ENCODE results near the gene FOLR3.

Gene FOLR3

DNA sequence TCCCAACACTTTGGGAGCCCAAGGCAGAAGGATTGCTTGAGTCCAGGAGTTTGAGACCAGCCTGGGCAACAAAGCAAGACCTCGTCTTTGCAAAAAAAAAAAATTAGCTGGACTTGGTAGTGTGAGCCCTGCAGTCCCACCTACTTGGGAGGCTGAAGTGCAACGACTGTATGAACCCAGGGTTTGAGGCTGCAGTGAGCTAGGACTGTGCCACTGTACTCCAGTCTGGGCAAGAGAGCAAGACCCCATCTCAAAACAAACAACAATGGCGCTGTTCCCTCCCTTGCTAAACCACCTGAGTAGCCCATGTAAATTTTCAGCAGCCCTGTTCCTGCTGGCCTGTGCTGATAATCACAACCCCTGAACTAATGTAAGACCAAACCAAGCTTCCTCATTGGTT, 35.5 kb upstream of the FOLR3 start:
- Histone ChIP-seq H3K79me1 (ENCODE audit: low read depth, low read length) (peaks cover 4% of the 10 kb centered on the region), H3K27me3 (ENCODE audit: control insufficient read depth in 3 of 3, insufficient read depth in 3 of 3, low read depth in 1 of 3, low read length in 3 of 3) (no peaks in the 10 kb centered on the region), H3K4me2 (ENCODE audit: insufficient read depth, low read length, poor library complexity, severe bottlenecking) (no peak overlapping the region), H3K23ac (ENCODE audit: low read depth, low read length, poor library complexity) (no peak overlapping the region), H2BK120ac (ENCODE audit: low read depth, low read length) (no peak overlapping the region), H2AK5ac (ENCODE audit: low read depth, low read length) (no peak overlapping the region), H2BK15ac (ENCODE audit: low read length) (no peak overlapping the region), H2BK5ac (ENCODE audit: low read length) (no peak overlapping the region), H3K9me3 (replicated peaks in 1 of 2; ENCODE audit: control insufficient read depth in 2 of 2, insufficient read depth in 1 of 2, low read depth in 1 of 2, low read length in 2 of 2) (no peaks in the 10 kb centered on the region), H2AFZ (ENCODE audit: low read length) (no peak overlapping the region), H3K18ac (ENCODE audit: low read length) (no peak overlapping the region), H3K14ac (ENCODE audit: low read length) (no peak overlapping the region), H3K4me1 (ENCODE audit: control insufficient read depth in 2 of 2, insufficient read depth in 1 of 2, low read depth in 1 of 2, low read length in 2 of 2) (peaks cover 9 to 11% of the 10 kb centered on the region in 2 donors), H3K36me3 (replicated peaks in 1 of 2; ENCODE audit: control insufficient read depth in 2 of 2, insufficient read depth in 2 of 2, low read length in 2 of 2) (peaks cover 26 to 63% of the 10 kb centered on the region in 2 donors), H3K4me3 (ENCODE audit: low read length in 2 of 2) (no peak overlapping the region), H3K27ac (replicated peaks; ENCODE audit: low read length) (no peak overlapping the region), H2BK12ac (ENCODE audit: low read length) (no peak overlapping the region), H3K9ac (ENCODE audit: low read depth, low read length, poor library complexity) (no peak overlapping the region), H3K4ac (ENCODE audit: low read length) (no peak overlapping the region), H4K91ac (ENCODE audit: low read depth, low read length, poor library complexity) (no peak overlapping the region), H4K8ac (ENCODE audit: low read depth, low read length) (no peak overlapping the region)
- DNase-seq (ENCODE audit: low spot score): no peak
- no CpG with 5 or more reads among the region's 3 CpGs for WGBS, 2 donors (ENCODE audit: extremely low coverage in 2 of 2, insufficient read length in 2 of 2, insufficient replicate concordance in 1 of 2)

DNA sequence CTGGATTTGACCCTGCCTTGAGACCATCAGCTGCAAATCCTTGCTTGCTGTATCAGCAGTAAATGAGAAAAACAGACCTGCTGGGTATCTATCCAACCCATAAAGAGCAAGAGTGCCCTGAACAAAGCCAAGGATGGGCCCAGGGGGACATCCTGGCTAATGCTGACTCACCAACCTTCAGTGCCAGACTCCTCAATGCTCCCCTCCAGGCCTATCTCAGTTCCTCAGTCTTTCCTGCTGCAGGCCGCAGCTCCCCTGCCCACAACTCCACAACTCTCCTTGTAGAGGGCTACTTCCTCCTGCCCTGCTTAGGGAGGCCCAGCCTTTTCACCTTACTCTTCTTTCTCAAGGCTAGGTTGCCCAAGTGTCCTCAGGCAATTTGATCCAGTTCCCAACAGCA, 35.1 kb upstream of the FOLR3 start:
- no peak overlapping the region for H2BK12ac ChIP-seq (ENCODE audit: low read length)

DNA sequence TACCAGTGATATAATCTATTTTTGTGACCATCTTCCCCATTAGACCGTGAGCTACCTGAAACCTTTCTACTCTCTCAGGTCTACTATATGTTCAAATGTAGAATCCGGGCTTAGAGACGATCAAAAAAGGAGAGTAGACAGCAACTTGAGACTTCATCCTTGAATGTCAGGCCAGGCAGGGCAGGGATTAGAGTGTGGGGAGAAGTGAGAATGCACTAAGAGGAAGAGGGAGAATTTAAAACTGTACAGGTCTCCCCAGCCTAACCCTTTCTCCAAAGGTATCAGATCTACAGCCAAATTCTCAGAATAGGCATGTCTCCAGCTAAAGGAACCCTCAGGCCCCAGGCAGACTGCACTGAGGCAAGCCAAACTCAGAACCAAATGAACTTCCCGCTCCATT, 33.4 kb upstream of the FOLR3 start:
- DNase-seq (ENCODE audit: low spot score): no peak
- H3K27ac ChIP-seq (replicated peaks; ENCODE audit: low read length): no peak overlapping the region
- peak overlapping the region; percentile 82 to 93 for H3K4me3 ChIP-seq (ENCODE audit: low read length in 2 of 2)
- peak overlapping the region; percentile 91 for H3K9ac ChIP-seq (ENCODE audit: low read depth, low read length, poor library complexity)
- WGBS, 2 donors (ENCODE audit: extremely low coverage in 2 of 2, insufficient read length in 2 of 2, insufficient replicate concordance in 1 of 2): no CpG with 5 or more reads among the region's 4 CpGs
- H2BK5ac ChIP-seq (ENCODE audit: low read length): no peak overlapping the region
- H3K36me3 ChIP-seq (replicated peaks in 1 of 2; ENCODE audit: control insufficient read depth in 2 of 2, insufficient read depth in 2 of 2, low read length in 2 of 2): peaks cover 23 to 49% of the 10 kb centered on the region in 2 donors
- no peak overlapping the region for H2AK5ac ChIP-seq (ENCODE audit: low read depth, low read length)
- no peak overlapping the region for H2BK15ac ChIP-seq (ENCODE audit: low read length)
- no peak overlapping the region for H2BK12ac ChIP-seq (ENCODE audit: low read length)
- no peaks in the 10 kb centered on the region for H3K27me3 ChIP-seq (ENCODE audit: control insufficient read depth in 3 of 3, insufficient read depth in 3 of 3, low read depth in 1 of 3, low read length in 3 of 3)
- H3K23ac ChIP-seq (ENCODE audit: low read depth, low read length, poor library complexity): no peak overlapping the region
- no peak overlapping the region for H4K8ac ChIP-seq (ENCODE audit: low read depth, low read length)
- H2AFZ ChIP-seq (ENCODE audit: low read length): no peak overlapping the region
- no peak overlapping the region for H3K18ac ChIP-seq (ENCODE audit: low read length)
- no peaks in the 10 kb centered on the region for H3K9me3 ChIP-seq (replicated peaks in 1 of 2; ENCODE audit: control insufficient read depth in 2 of 2, insufficient read depth in 1 of 2, low read depth in 1 of 2, low read length in 2 of 2)
- peaks cover 9 to 11% of the 10 kb centered on the region in 2 donors for H3K4me1 ChIP-seq (ENCODE audit: control insufficient read depth in 2 of 2, insufficient read depth in 1 of 2, low read depth in 1 of 2, low read length in 2 of 2)
- peak overlapping the region; percentile 79 for H3K4me2 ChIP-seq (ENCODE audit: insufficient read depth, low read length, poor library complexity, severe bottlenecking)
- H3K14ac ChIP-seq (ENCODE audit: low read length): no peak overlapping the region
- H3K79me1 ChIP-seq (ENCODE audit: low read depth, low read length): peaks cover 4% of the 10 kb centered on the region
- H3K4ac ChIP-seq (ENCODE audit: low read length): no peak overlapping the region
- no peak overlapping the region for H4K91ac ChIP-seq (ENCODE audit: low read depth, low read length, poor library complexity)
- H2BK120ac ChIP-seq (ENCODE audit: low read depth, low read length): no peak overlapping the region

More for the DNA sequence above, 35.1 kb upstream of the FOLR3 start:
- Histone ChIP-seq H2AFZ (ENCODE audit: low read length) (no peak overlapping the region), H2BK15ac (ENCODE audit: low read length) (no peak overlapping the region), H3K14ac (ENCODE audit: low read length) (no peak overlapping the region), H3K79me1 (ENCODE audit: low read depth, low read length) (peaks cover 4% of the 10 kb centered on the region), H3K36me3 (replicated peaks in 1 of 2; ENCODE audit: control insufficient read depth in 2 of 2, insufficient read depth in 2 of 2, low read length in 2 of 2) (peaks cover 23 to 58% of the 10 kb centered on the region in 2 donors), H3K27ac (replicated peaks; ENCODE audit: low read length) (no peak overlapping the region), H2AK5ac (ENCODE audit: low read depth, low read length) (no peak overlapping the region), H3K27me3 (ENCODE audit: control insufficient read depth in 3 of 3, insufficient read depth in 3 of 3, low read depth in 1 of 3, low read length in 3 of 3) (no peaks in the 10 kb centered on the region), H3K9ac (ENCODE audit: low read depth, low read length, poor library complexity) (no peak overlapping the region), H4K91ac (ENCODE audit: low read depth, low read length, poor library complexity) (no peak overlapping the region), H3K4ac (ENCODE audit: low read length) (no peak overlapping the region), H2BK5ac (ENCODE audit: low read length) (no peak overlapping the region), H2BK120ac (ENCODE audit: low read depth, low read length) (no peak overlapping the region), H3K4me1 (ENCODE audit: control insufficient read depth in 2 of 2, insufficient read depth in 1 of 2, low read depth in 1 of 2, low read length in 2 of 2) (peaks cover 9 to 11% of the 10 kb centered on the region in 2 donors), H3K18ac (ENCODE audit: low read length) (no peak overlapping the region), H3K4me3 (ENCODE audit: low read length in 2 of 2) (no peak overlapping the region), H3K23ac (ENCODE audit: low read depth, low read length, poor library complexity) (no peak overlapping the region), H4K8ac (ENCODE audit: low read depth, low read length) (no peak overlapping the region), H3K4me2 (ENCODE audit: insufficient read depth, low read length, poor library complexity, severe bottlenecking) (no peak overlapping the region), H3K9me3 (replicated peaks in 1 of 2; ENCODE audit: control insufficient read depth in 2 of 2, insufficient read depth in 1 of 2, low read depth in 1 of 2, low read length in 2 of 2) (no peaks in the 10 kb centered on the region)
- no CpG with 5 or more reads among the region's 1 CpG for WGBS, 2 donors (ENCODE audit: extremely low coverage in 2 of 2, insufficient read length in 2 of 2, insufficient replicate concordance in 1 of 2)
- no peak for DNase-seq (ENCODE audit: low spot score)

DNA sequence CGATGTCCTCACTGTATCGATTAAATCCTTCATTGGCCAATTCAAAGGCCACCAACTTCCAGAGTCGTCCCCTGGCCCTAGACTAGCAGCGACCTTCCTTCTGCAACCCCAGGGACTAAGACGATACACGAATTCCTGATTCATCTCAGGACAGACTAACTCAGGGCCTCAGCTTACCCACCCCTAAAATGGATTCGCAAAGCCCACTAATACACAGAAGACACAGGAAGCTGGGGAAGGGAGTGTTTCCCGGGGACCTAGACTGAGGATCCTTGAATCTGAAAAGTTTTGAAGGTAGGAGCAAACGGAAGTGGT, 32.9 kb upstream of the FOLR3 start:
- no peaks in the 10 kb centered on the region for H3K9me3 ChIP-seq (replicated peaks in 1 of 2; ENCODE audit: control insufficient read depth in 2 of 2, insufficient read depth in 1 of 2, low read depth in 1 of 2, low read length in 2 of 2)
- peak overlapping the region; percentile 91 for H3K9ac ChIP-seq (ENCODE audit: low read depth, low read length, poor library complexity)
- H3K27ac ChIP-seq (replicated peaks; ENCODE audit: low read length): peak overlapping the region; percentile 69
- WGBS, 2 donors (ENCODE audit: extremely low coverage in 2 of 2, insufficient read length in 2 of 2, insufficient replicate concordance in 1 of 2): no CpG with 5 or more reads among the region's 9 CpGs
- H3K4me2 ChIP-seq (ENCODE audit: insufficient read depth, low read length, poor library complexity, severe bottlenecking): peak overlapping the region; percentile 79
- no peak overlapping the region for H2BK15ac ChIP-seq (ENCODE audit: low read length)
- peak overlapping the region; percentile 89 for H2AFZ ChIP-seq (ENCODE audit: low read length)
- H3K36me3 ChIP-seq (replicated peaks in 1 of 2; ENCODE audit: control insufficient read depth in 2 of 2, insufficient read depth in 2 of 2, low read length in 2 of 2): peaks cover 22 to 45% of the 10 kb centered on the region in 2 donors
- H3K79me1 ChIP-seq (ENCODE audit: low read depth, low read length): peaks cover 4% of the 10 kb centered on the region
- no peak overlapping the region for H3K4ac ChIP-seq (ENCODE audit: low read length)
- no peak overlapping the region for H3K23ac ChIP-seq (ENCODE audit: low read depth, low read length, poor library complexity)
- no peak for DNase-seq (ENCODE audit: low spot score)
- no peak overlapping the region for H2AK5ac ChIP-seq (ENCODE audit: low read depth, low read length)
- H3K4me1 ChIP-seq (ENCODE audit: control insufficient read depth in 2 of 2, insufficient read depth in 1 of 2, low read depth in 1 of 2, low read length in 2 of 2): peaks cover 9 to 11% of the 10 kb centered on the region in 2 donors
- peak overlapping the region; percentile 82 to 93 for H3K4me3 ChIP-seq (ENCODE audit: low read length in 2 of 2)
- no peak overlapping the region for H4K91ac ChIP-seq (ENCODE audit: low read depth, low read length, poor library complexity)
- H3K18ac ChIP-seq (ENCODE audit: low read length): peak overlapping the region; percentile 94
- no peaks in the 10 kb centered on the region for H3K27me3 ChIP-seq (ENCODE audit: control insufficient read depth in 3 of 3, insufficient read depth in 3 of 3, low read depth in 1 of 3, low read length in 3 of 3)
- no peak overlapping the region for H2BK120ac ChIP-seq (ENCODE audit: low read depth, low read length)
- H4K8ac ChIP-seq (ENCODE audit: low read depth, low read length): no peak overlapping the region
- H2BK12ac ChIP-seq (ENCODE audit: low read length): no peak overlapping the region
- H3K14ac ChIP-seq (ENCODE audit: low read length): no peak overlapping the region
- H2BK5ac ChIP-seq (ENCODE audit: low read length): peak overlapping the region; percentile 13
